Kidney (tissue), 14 donors: ENCODE data around the gene AOPEP. TPM values are rescaled to one million over a fixed set of nuclear protein-coding genes. Genes with fewer than 3 reads are reported as not detected.
A peak's percentile ranks its signal among the peaks of the same experiment; 100 is the strongest.

Experiments
- DNase-seq, 5 donors: peaks; one replicate each; pipeline ENCODE4 v3.0.0-alpha.2; 2013 to 2020
- FAIRE-seq: peaks from 2 replicates; lab custom pipeline; 2012; peaks lifted over from hg19 to GRCh38; lab: Jason Lieb, UNC
- H3K27ac ChIP-seq, 2 donors: one replicate each; pipeline ENCODE4 v1.7.0; 2013; ENCODE audit warnings: low read depth in 2 of 2, low read length in 2 of 2, inconsistent platforms in 1 of 2
- H3K27me3 ChIP-seq: one replicate; pipeline ENCODE4 v1.7.1; 2013; ENCODE audit warnings: low read length, inconsistent platforms; ENCODE audit not compliant: control insufficient read depth, insufficient read depth
- H3K36me3 ChIP-seq, 3 donors: one replicate each; pipeline versions ENCODE4 v1.7.0 to v1.7.1; 2013; ENCODE audit warnings: low read length in 3 of 3, control low read depth in 1 of 3, inconsistent platforms in 1 of 3; ENCODE audit not compliant: insufficient read depth in 3 of 3, control insufficient read depth in 2 of 3
- H3K4me1 ChIP-seq, 3 donors: one replicate each; pipeline versions ENCODE4 v1.7.0 to v1.7.1; 2013; ENCODE audit warnings: low read length in 3 of 3, inconsistent platforms in 1 of 3, low read depth in 1 of 3; ENCODE audit not compliant: control insufficient read depth in 2 of 3, insufficient read depth in 2 of 3
- H3K4me3 ChIP-seq, 3 donors: one replicate each; pipeline versions ENCODE4 v1.7.0 to v1.8.1; 2013; ENCODE audit warnings: low read length in 3 of 3, control low read depth in 1 of 3, inconsistent platforms in 1 of 3
- H3K9ac ChIP-seq, 3 donors: one replicate each; pipeline versions ENCODE4 v1.7.0 to v1.7.1; 2013; ENCODE audit warnings: low read length in 3 of 3, control low read depth in 1 of 3, inconsistent platforms in 1 of 3
- H3K9me3 ChIP-seq, 3 donors: one replicate each; pipeline versions ENCODE4 v1.7.0 to v1.7.1; 2013; ENCODE audit warnings: low read length in 3 of 3, control low read depth in 1 of 3, inconsistent platforms in 1 of 3; ENCODE audit not compliant: control insufficient read depth in 2 of 3, insufficient read depth in 1 of 3
- CTCF ChIP-seq: IDR thresholded peaks from 3 replicates; pipeline ENCODE4 v1.5.1; 2012; ENCODE audit warnings: mild to moderate bottlenecking, moderate library complexity, borderline replicate concordance; ENCODE audit not compliant: insufficient read depth; ENCODE audit errors: extremely low read depth
- intact Hi-C: fragments of 100-400 bp; cut with DNase I; formaldehyde crosslinking; loops from one replicate; pipeline ENCODE4 v1.11.1; 2022
- polyA plus RNA-seq: library from polyadenylated mRNA; stranded (reverse); fragments of 350-450 nt; fragmentation: Illumina TruSeq; extraction: RNeasy Lipid Tissue Mini Kit (QIAGEN cat#74804); gene quantifications from one replicate; pipeline ENCODE4 v1.2.3, GENCODE V29; 2014; ENCODE audit warnings: low read depth, low replicate concordance; ENCODE audit not compliant: insufficient read depth
- total RNA-seq: library from RNA; stranded (reverse); fragmentation: NEBNext Ultra II Directional; extraction: Animal tissue kit (Norgen Biotek cat#: 25700); gene quantifications from one replicate; pipeline ENCODE4 v1.2.1, GENCODE V29; 2021
- donor health status: control.
- donor health status: control.
- donor health status: control.
- donor health status: control.
- donor health status: control.
- donor health status: DM: yes; HTN: yes; CAD: no.
- donor health status: Normal renal cell carcinoma (clear cell type).

AOPEP gene
- total and polyA plus RNA-seq, 2 donors from 2014 or later = 52.2 to 119 TPM

DNA sequence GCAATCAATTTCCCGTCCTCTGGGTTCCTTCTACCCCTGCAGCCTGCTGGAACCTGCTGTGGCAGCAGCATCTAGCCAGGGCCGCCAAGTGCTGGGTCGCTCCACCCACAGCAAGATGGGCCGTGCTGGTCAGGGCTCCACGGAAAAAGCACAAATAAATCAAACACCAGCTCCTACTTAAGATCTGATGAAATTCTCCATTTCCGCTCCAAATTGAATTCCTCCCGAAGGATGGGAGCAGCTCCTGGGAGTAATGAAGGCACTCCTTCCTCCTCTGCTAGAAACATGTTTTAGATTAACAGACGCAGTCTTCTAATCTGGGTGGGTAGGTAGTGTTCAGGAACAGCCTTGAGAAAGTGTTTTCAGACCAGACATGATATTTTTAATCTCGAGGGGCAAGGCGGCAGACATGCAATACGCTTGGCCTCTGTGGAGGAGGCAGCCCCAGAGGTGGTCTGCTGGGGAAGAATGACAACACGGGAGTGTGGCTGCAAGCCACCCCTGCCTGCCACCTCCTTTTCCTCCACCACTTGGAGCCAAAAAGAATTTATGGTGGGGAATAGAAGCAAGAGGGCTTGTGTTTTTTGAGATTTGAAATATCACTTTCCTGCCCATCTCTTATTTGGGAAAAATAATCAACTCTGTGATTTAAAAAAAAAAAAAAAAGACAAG is 194.1 kb downstream of the AOPEP start:
- intact Hi-C loops = no loop called here
- Histone ChIP-seq H3K4me3 (peak overlapping the region in 1 of 3 donors; percentile 21), H3K9me3 (no peaks in the 10 kb centered on the region), H3K4me1 (peaks cover 6 to 35% (median 28%) of the 10 kb centered on the region in 3 donors), H3K27ac (peak overlapping the region; percentile 73 to 87), H3K27me3 (no peaks in the 10 kb centered on the region), H3K9ac (peak overlapping the region in 1 of 3 donors; percentile 65), H3K36me3 (no peaks in the 10 kb centered on the region)
- no peak for FAIRE-seq
- TF ChIP-seq CTCF = no peak
- peak; percentile 60 to 89 (median 77) for DNase-seq

- TF ChIP-seq CTCF = no peak
- Histone ChIP-seq H3K4me3 (no peak overlapping the region), H3K9me3 (no peaks in the 10 kb centered on the region), H3K27me3 (no peaks in the 10 kb centered on the region), H3K27ac (peak overlapping the region; percentile 78 to 87), H3K9ac (peak overlapping the region in 1 of 3 donors; percentile 65), H3K4me1 (peaks cover 6 to 35% (median 30%) of the 10 kb centered on the region in 3 donors), H3K36me3 (no peaks in the 10 kb centered on the region)
- intact Hi-C loops = no loop called here
- no peak for FAIRE-seq
- DNase-seq = peak; percentile 73 to 87 (median 84)
These were observed 194.6 kb downstream of the AOPEP start for GRCh38 chr9:94921092-94921471.

GRCh38 chr9:94921656-94922055 is 195.2 kb downstream of the AOPEP start:
- Histone ChIP-seq H3K9me3 (no peaks in the 10 kb centered on the region), H3K4me3 (no peak overlapping the region), H3K27ac (peak overlapping the region; percentile 78 to 87), H3K9ac (peak overlapping the region in 1 of 3 donors; percentile 28), H3K4me1 (peaks cover 6 to 35% (median 30%) of the 10 kb centered on the region in 3 donors), H3K36me3 (no peaks in the 10 kb centered on the region), H3K27me3 (no peaks in the 10 kb centered on the region)
- FAIRE-seq (no peak), DNase-seq (peak in 1 of 5 donors; percentile 19)
- no peak for TF ChIP-seq CTCF
- intact Hi-C loops = no loop called here
